OCI-LY1 (cell line): ENCODE measurements around the gene RPL37.

Experiments
- H2AFZ ChIP-seq: fragments of 200-600 bp; sonication (generic), shearing (Covaris generic); 2 replicates; pipeline ENCODE4 v1.6.0; 2014; ENCODE audit warnings: antibody characterized with exemption, mild to moderate bottlenecking, low read length
- H3F3A ChIP-seq: fragments of 200-600 bp; sonication (generic), shearing (Covaris generic); 2 replicates; pipeline ENCODE4 v1.6.0; 2014; ENCODE audit warnings: mild to moderate bottlenecking, antibody characterized with exemption, low read length, moderate library complexity; ENCODE audit not compliant: insufficient read depth
- H3K27ac ChIP-seq: fragments of 200-600 bp; sonication (generic); 2 replicates; pipeline ENCODE4 v1.5.1; 2014; ENCODE audit warnings: low read length, mixed run types, mild to moderate bottlenecking, low read depth; ENCODE audit not compliant: poor library complexity, severe bottlenecking
- H3K27me3 ChIP-seq: fragments of 200-600 bp; sonication (generic); 2 replicates; pipeline ENCODE4 v1.6.0; 2014; ENCODE audit warnings: antibody characterized with exemption, mild to moderate bottlenecking, low read length, moderate library complexity; ENCODE audit not compliant: insufficient read depth
- H3K36me3 ChIP-seq: fragments of 200-600 bp; sonication (generic); 2 replicates; pipeline ENCODE4 v1.6.1; 2014; ENCODE audit warnings: mild to moderate bottlenecking, antibody characterized with exemption, low read length, moderate library complexity, mixed read lengths; ENCODE audit not compliant: insufficient read depth
- H3K4me1 ChIP-seq: fragments of 200-600 bp; sonication (generic); 2 replicates; pipeline ENCODE4 v1.5.1; 2014; ENCODE audit warnings: mild to moderate bottlenecking, low read length, moderate library complexity; ENCODE audit not compliant: insufficient read depth, severe bottlenecking
- H3K4me2 ChIP-seq: fragments of 200-600 bp; sonication (generic), shearing (Covaris generic); 2 replicates; pipeline ENCODE4 v1.6.1; 2014; ENCODE audit warnings: low read length
- H3K4me3 ChIP-seq: fragments of 200-600 bp; sonication (generic); 2 replicates; pipeline ENCODE4 v1.5.1; 2014; ENCODE audit warnings: low read length, low read depth, mild to moderate bottlenecking, mixed read lengths; ENCODE audit not compliant: poor library complexity, severe bottlenecking
- H3K79me2 ChIP-seq: fragments of 200-600 bp; shearing (Covaris generic); 2 replicates; pipeline ENCODE4 v1.6.1; 2016; ENCODE audit warnings: mixed run types, low read length, mixed read lengths; ENCODE audit not compliant: insufficient read depth
- H3K9ac ChIP-seq: fragments of 200-600 bp; sonication (generic), shearing (Covaris generic); 2 replicates; pipeline ENCODE4 v1.6.1; 2014; ENCODE audit warnings: mild to moderate bottlenecking, low read length, mixed read lengths
- H3K9me2 ChIP-seq: fragments of 200-600 bp; sonication (generic), shearing (Covaris generic); 2 replicates; pipeline ENCODE4 v1.6.1; 2014; ENCODE audit warnings: low read depth, mild to moderate bottlenecking, low read length, mixed read lengths
- H3K9me3 ChIP-seq: fragments of 200-600 bp; shearing (Covaris generic); 2 replicates; pipeline ENCODE4 v1.6.1; 2014; ENCODE audit warnings: low read length, mixed read lengths
- H4K20me1 ChIP-seq: fragments of 200-600 bp; sonication (generic), shearing (Covaris generic); 2 replicates; pipeline ENCODE4 v1.6.0; 2016; ENCODE audit warnings: mild to moderate bottlenecking, low read length; ENCODE audit not compliant: insufficient read depth
- EZH2 ChIP-seq: fragments of 200-600 bp; sonication (generic), shearing (Covaris generic); IDR thresholded peaks from 2 replicates; pipeline ENCODE4 v1.8.0; 2017; ENCODE audit warnings: borderline replicate concordance, mixed run types, mild to moderate bottlenecking, antibody characterized with exemption, low read length, moderate library complexity, mixed read lengths
- TF ChIP-seq, protein P1 (sequence below): fragments of 200-600 bp; sonication (generic), shearing (Covaris generic); IDR thresholded peaks from 2 replicates; pipeline ENCODE4 v1.5.1; 2017; ENCODE audit warnings: mild to moderate bottlenecking, antibody characterized with exemption, low read length, moderate library complexity, mixed read lengths

The RPL37 gene

DNA sequence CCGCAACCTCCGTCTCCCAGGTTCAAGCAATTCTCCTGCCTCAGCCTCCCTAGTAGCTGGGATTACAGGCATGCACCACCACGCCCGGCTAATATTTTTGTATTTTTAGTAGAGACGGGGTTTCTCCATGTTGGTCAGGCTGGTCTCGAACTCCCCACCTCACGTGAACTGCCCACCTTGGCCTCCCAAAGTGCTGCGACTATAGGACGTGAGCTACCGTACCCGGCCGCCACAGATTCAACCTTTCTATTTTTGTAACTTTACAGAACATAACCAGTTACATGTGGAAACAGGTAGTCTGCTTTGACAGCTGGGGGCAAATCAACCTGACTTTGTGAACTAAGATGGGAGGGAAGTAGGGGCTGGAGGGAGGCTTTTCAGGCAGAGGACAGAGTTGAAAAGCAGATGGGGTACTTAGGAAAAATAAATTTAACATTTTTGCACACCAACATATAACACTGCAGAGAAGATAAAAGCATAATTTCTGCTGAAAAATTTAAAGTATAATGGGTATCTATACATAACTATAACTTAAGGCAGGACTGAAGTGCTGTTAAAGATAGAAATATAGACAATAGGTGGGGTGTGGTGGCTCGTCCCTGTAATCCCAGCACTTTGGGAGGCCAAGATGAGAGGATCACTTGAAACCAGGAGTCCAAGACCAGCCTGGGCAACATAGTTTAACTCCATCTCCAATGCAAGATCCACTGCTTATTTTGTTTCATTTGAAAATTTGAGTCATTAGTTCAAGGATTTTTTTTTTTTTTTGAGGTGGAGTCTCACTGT is 5.1 kb downstream of the RPL37 start:
- Histone ChIP-seq H3K4me2 (no peak overlapping the region), H3K9me2 (no peaks in the 10 kb centered on the region), H3K36me3 (peaks cover 91% of the 10 kb centered on the region), H3K4me3 (no peak overlapping the region), H3K9ac (no peak overlapping the region), H3F3A (peaks cover 15% of the 10 kb centered on the region; the same call in 1 of the 2 replicates), H3K9me3 (no peaks in the 10 kb centered on the region), H3K27me3 (no peaks in the 10 kb centered on the region), H3K27ac (no peak overlapping the region), H2AFZ (no peak overlapping the region), H4K20me1 (no peaks in the 10 kb centered on the region), H3K79me2 (peaks cover 30% of the 10 kb centered on the region), H3K4me1 (peaks cover 25% of the 10 kb centered on the region)
- TF ChIP-seq, protein P1, sequence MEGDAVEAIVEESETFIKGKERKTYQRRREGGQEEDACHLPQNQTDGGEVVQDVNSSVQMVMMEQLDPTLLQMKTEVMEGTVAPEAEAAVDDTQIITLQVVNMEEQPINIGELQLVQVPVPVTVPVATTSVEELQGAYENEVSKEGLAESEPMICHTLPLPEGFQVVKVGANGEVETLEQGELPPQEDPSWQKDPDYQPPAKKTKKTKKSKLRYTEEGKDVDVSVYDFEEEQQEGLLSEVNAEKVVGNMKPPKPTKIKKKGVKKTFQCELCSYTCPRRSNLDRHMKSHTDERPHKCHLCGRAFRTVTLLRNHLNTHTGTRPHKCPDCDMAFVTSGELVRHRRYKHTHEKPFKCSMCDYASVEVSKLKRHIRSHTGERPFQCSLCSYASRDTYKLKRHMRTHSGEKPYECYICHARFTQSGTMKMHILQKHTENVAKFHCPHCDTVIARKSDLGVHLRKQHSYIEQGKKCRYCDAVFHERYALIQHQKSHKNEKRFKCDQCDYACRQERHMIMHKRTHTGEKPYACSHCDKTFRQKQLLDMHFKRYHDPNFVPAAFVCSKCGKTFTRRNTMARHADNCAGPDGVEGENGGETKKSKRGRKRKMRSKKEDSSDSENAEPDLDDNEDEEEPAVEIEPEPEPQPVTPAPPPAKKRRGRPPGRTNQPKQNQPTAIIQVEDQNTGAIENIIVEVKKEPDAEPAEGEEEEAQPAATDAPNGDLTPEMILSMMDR = no peak
- no peak for TF ChIP-seq EZH2

DNA sequence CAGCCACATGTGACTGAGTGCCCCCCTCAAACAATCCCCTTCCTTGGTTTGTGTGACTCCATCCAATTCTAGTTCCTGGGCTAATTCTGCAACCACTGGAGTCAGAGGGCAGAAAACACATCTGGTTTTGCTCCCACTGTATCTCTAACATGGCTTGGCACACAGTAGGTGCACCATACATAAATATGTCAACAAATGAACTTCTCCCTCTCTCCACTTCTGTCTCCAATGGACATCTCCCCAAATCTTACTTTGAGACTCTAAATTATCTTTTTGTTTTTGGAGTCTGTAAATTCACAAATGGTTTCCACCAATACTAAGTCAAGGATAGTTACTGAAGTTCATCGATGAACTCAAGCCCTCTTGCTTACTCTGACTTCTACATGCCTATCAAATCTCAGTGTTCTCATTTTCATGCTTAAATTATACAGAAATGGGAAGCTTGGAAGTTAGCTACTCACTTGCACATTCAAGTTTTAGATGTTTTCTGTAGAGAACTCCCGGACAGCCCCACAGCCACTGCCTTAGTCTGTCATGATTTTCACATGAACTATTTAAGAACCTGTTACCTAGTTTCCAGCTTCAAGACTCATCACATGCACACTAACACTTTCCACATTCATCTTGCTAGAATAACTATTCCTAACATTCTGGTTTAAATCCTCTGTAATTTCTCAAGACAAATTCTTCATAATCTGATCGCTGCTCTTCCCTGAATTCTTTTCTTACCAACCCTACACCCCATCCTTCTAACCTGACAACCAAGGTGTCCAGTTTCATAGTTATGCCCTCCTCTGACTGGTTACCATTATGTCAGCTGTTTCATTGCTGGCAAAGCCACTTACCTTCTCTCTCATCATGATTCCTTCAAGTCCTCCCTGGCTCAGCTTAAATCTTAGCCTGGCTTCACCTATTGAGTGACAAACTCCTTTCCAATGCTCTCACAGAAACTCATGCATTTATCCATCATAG is 6.0 kb downstream of the RPL37 start:
- no peak overlapping the region for H3K9ac ChIP-seq
- peaks cover 15% of the 10 kb centered on the region; the same call in 1 of the 2 replicates for H3F3A ChIP-seq
- no peak overlapping the region for H3K4me3 ChIP-seq
- no peaks in the 10 kb centered on the region for H3K9me2 ChIP-seq
- no peak overlapping the region for H3K27ac ChIP-seq
- H3K79me2 ChIP-seq = peaks cover 21% of the 10 kb centered on the region
- no peaks in the 10 kb centered on the region for H4K20me1 ChIP-seq
- peaks cover 82% of the 10 kb centered on the region for H3K36me3 ChIP-seq
- no peaks in the 10 kb centered on the region for H3K27me3 ChIP-seq
- no peak for TF ChIP-seq EZH2
- TF ChIP-seq, protein P1 = no peak
- H3K9me3 ChIP-seq = no peaks in the 10 kb centered on the region
- H3K4me1 ChIP-seq = peaks cover 25% of the 10 kb centered on the region
- H3K4me2 ChIP-seq = no peak overlapping the region
- no peak overlapping the region for H2AFZ ChIP-seq

DNA sequence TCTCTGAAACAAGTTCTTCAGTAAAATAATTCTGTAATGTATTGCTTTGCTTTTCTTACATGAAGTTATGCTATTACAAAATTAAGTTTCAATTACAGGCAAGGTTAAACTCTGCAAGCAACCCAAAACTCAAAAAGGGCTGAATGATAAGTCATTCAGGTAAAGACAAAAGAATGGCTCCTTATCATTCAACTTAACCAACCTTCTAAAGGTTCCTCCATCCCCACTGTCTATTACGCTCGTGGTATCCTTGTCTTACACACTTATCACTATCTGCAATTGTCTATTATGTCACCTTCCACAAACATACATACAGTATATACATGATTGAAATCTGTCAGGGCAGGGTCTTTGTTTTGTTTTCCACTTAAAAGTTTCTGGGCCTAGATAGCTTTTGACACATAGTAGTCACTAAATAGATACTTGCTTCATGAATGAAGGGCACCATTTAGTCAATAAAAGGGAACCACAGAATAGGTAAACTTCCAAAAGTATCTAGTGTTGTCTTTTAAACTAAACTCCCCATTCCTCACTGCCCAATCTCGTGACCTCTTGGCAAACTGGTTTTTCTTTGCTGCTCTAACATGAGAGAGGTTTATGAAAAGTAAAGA is 6.9 kb downstream of the RPL37 start:
- Histone ChIP-seq H2AFZ (no peak overlapping the region), H3K9me2 (no peaks in the 10 kb centered on the region), H4K20me1 (no peaks in the 10 kb centered on the region), H3K27me3 (no peaks in the 10 kb centered on the region), H3K9ac (no peak overlapping the region), H3K4me3 (no peak overlapping the region), H3K4me2 (no peak overlapping the region), H3K79me2 (peaks cover 12% of the 10 kb centered on the region), H3K27ac (no peak overlapping the region), H3K4me1 (peaks cover 17% of the 10 kb centered on the region), H3K9me3 (no peaks in the 10 kb centered on the region), H3K36me3 (peaks cover 74% of the 10 kb centered on the region), H3F3A (peaks cover 15% of the 10 kb centered on the region; the same call in 1 of the 2 replicates)
- TF ChIP-seq EZH2 = no peak
- TF ChIP-seq, protein P1 = no peak
